WI38 (cell line): ENCODE measurements around the gene LSAMP.

Source experiments
- H3K4me3 ChIP-seq: 2 replicates; pipeline ENCODE4 v1.5.1; 2011; ENCODE audit warnings: low read depth, mild to moderate bottlenecking, control low read depth, low read length
- CTCF ChIP-seq: IDR thresholded peaks from 2 replicates; pipeline ENCODE4 v1.5.1; 2012; ENCODE audit warnings: low read depth, mild to moderate bottlenecking, control low read depth, low read length

LSAMP gene

GRCh38 chr3:116367761-116368395 is 77.4 kb downstream of the LSAMP start:
- no peak overlapping the region for H3K4me3 ChIP-seq
- TF ChIP-seq CTCF, result no peak

- TF ChIP-seq CTCF, result no peak
- H3K4me3 ChIP-seq, result no peak overlapping the region
These were observed 89.2 kb downstream of the LSAMP start for GRCh38 chr3:116356056-116356455.

DNA sequence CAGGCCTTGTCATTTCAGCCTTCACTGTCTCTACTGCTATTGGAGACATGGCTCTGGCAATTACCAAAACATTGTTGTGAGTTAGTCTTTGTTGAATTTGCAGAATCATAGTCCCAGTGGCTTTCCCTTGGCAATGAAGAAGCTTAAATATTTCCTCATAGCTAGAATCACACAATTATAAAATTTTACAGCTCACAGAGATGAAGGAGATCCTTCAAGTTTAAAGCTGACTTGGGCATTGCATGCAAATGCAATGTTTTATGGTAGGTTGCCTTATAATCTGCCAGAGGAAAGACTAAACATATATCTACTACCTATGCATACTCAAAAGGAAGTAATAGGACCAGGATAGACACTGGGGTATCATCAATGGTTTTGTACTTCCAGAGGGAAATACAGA is 90.9 kb downstream of the LSAMP start:
- no peak overlapping the region for H3K4me3 ChIP-seq
- TF ChIP-seq CTCF, result no peak

DNA sequence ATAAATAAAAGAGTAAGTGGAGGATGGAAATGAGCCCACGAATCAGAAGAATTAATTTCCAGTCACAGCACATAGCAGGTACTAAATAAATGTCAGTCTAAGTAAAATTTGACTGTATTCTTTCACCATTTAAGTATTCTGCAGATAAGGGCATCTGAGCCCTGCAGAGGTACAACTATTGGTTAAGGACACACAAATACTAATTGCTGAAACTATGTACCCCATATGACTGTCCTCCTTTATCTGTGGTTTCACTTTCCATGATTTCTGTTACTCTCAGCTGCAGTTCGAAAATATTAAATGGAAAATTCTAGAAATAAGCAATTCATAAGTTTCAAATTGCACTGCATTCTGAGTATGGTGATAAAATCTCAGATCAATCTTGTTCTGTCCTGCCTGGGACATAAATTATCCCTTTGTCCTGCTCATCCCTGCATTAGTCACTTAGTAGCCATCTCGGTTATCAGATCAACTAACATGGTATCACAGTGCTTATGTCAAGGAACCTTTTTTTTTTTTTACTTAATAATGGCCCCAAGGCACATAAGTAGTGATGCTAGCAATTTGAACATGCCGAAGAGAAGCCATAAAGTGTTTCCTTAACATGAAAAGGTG is 95.1 kb downstream of the LSAMP start:
- no peak for TF ChIP-seq CTCF
- no peak overlapping the region for H3K4me3 ChIP-seq

DNA sequence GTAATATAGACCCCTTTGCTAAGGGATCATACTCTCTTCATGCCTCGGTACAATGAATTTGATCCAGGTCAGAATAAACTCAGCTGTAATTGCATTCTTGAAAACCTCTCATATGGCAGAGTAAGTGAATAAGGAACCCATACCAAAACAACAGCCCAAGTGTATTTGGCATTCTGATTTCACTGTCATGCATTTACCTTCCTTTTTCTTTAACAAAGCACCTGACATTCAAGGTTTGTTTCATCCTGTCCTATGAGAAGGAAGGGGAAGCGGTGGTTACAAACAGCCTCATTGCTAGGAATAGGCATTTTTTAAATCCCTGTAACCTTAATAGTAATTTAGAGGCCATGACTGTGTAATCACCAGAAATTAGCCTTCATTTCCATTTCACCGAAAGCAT is 97.1 kb downstream of the LSAMP start:
- TF ChIP-seq CTCF, result no peak

DNA sequence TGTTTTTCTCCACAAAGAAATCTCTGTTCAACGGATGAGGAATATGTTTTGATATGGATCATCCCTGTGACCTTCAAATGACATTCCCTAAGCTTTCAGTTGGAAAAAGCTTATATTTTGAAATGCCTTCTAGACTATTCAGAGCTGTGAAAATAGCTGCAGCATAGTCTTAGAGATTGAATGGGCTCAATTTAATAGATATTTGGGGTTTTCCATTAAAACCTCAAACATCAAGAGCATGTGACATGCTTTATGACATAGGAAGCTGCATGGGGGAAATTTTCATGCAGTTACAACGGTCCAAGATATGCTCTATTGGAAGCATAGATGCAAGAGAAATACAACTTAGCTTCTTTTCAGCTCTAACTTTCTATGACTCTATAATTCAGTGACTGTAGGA is 102.8 kb downstream of the LSAMP start:
- no peak for TF ChIP-seq CTCF
- no peak overlapping the region for H3K4me3 ChIP-seq

More for the DNA sequence above, 97.1 kb downstream of the LSAMP start:
- no peak overlapping the region for H3K4me3 ChIP-seq

GRCh38 chr3:116341899-116342298 is 103.4 kb downstream of the LSAMP start:
- no peak for TF ChIP-seq CTCF
- no peak overlapping the region for H3K4me3 ChIP-seq
